H1 (cell line): ENCODE measurements around the gene TMEM72. TPM values are rescaled to one million over a fixed set of nuclear protein-coding genes. Genes with fewer than 3 reads are reported as not detected.

ENCODE experiments used
- CTCF ChIA-PET: fragments of 300-600 bp; sonication (Branson Sonifier 250); formaldehyde crosslinking; loops from one replicate; lab custom pipeline; 2021; ENCODE audit not compliant: partially characterized antibody; lab: Charles Lee
- POLR2A ChIA-PET: fragments of 300-600 bp; sonication (Branson Sonifier 250); formaldehyde crosslinking; loops from one replicate; lab custom pipeline; 2021; ENCODE audit warnings: inconsistent platforms; ENCODE audit not compliant: partially characterized antibody; lab: Charles Lee
- DNase-seq, 2 experiments: peaks; one replicate each; pipeline versions ENCODE4 v3.0.0 to v3.0.0-alpha.2; 2010 to 2022; ENCODE audit warnings: low spot score in 2 of 2, low read depth in 1 of 2, mixed read lengths in 1 of 2
- FAIRE-seq: peaks from 2 replicates; lab custom pipeline; 2011; peaks lifted over from hg19 to GRCh38; lab: Jason Lieb, UNC
- H2AFZ ChIP-seq: 2 replicates; pipeline ENCODE4 v1.8.1; 2012; ENCODE audit warnings: low read length, inconsistent platforms
- H2AK5ac ChIP-seq: 2 replicates; pipeline ENCODE4 v1.6.1; 2013; ENCODE audit warnings: low read depth, low read length
- H2BK120ac ChIP-seq: replicated peaks from 2 replicates; pipeline ENCODE3; 2013; ENCODE audit warnings: low read depth, low read length, inconsistent platforms
- H2BK12ac ChIP-seq: 2 replicates; pipeline ENCODE4 v1.6.1; 2013; ENCODE audit warnings: low read depth, low read length
- H2BK15ac ChIP-seq: 2 replicates; pipeline ENCODE4 v1.6.1; 2013; ENCODE audit warnings: low read length
- H2BK20ac ChIP-seq: 2 replicates; pipeline ENCODE4 v1.6.1; 2013; ENCODE audit warnings: low read length
- H2BK5ac ChIP-seq: 2 replicates; pipeline ENCODE4 v1.6.1; 2013; ENCODE audit warnings: low read depth, low read length
- H3K14ac ChIP-seq: 2 replicates; pipeline ENCODE4 v1.6.1; 2013; ENCODE audit warnings: inconsistent platforms; ENCODE audit not compliant: insufficient read length
- H3K18ac ChIP-seq: 2 replicates; pipeline ENCODE4 v1.6.1; 2013; ENCODE audit warnings: low read length; ENCODE audit errors: extremely low read depth
- H3K23ac ChIP-seq: 2 replicates; pipeline ENCODE4 v1.6.1; 2013; ENCODE audit warnings: inconsistent platforms; ENCODE audit not compliant: insufficient read length
- H3K23me2 ChIP-seq: 2 replicates; pipeline ENCODE4 v1.6.1; 2013; ENCODE audit warnings: low read depth, low read length
- H3K27ac ChIP-seq: 2 replicates; pipeline ENCODE4 v1.6.1; 2011; ENCODE audit warnings: low read depth, low read length, inconsistent platforms
- H3K27me3 ChIP-seq, 4 experiments: replicated peaks in 1 of 4; 1 replicate in 1 of 4; 2 replicates in 3 of 4; pipeline versions ENCODE4 v1.6.1 to v1.8.1; 2011 to 2013; ENCODE audit warnings: low read length in 3 of 4, mild to moderate bottlenecking in 3 of 4, inconsistent platforms in 2 of 4, mixed read lengths in 2 of 4, moderate library complexity in 1 of 4; ENCODE audit not compliant: control insufficient read depth in 3 of 4, insufficient read depth in 3 of 4; ENCODE audit errors: extremely low read depth in 1 of 4
- H3K36me3 ChIP-seq, 4 experiments: 2 replicates each; pipeline versions ENCODE4 v1.6.1 to v1.8.1; 2011 to 2013; ENCODE audit warnings: mild to moderate bottlenecking in 4 of 4, low read length in 3 of 4, moderate library complexity in 2 of 4, control low read depth in 1 of 4, inconsistent platforms in 1 of 4; ENCODE audit not compliant: insufficient read depth in 4 of 4, control insufficient read depth in 2 of 4
- H3K4ac ChIP-seq: replicated peaks from 2 replicates; pipeline ENCODE3; 2013; ENCODE audit warnings: low read length, low read depth, mixed read lengths, inconsistent platforms; ENCODE audit not compliant: insufficient read length
- H3K4me1 ChIP-seq, 4 experiments: replicated peaks in 1 of 4; 1 replicate in 1 of 4; 2 replicates in 3 of 4; pipeline versions ENCODE4 v1.6.1 to v1.8.1; 2011 to 2013; ENCODE audit warnings: low read length in 3 of 4, inconsistent platforms in 2 of 4, mixed read lengths in 1 of 4; ENCODE audit not compliant: insufficient read depth in 4 of 4, control insufficient read depth in 3 of 4
- H3K4me2 ChIP-seq, 2 experiments: 2 replicates each; pipeline versions ENCODE4 v1.6.1 to v1.8.1; 2011 to 2013; ENCODE audit warnings: low read depth in 2 of 2, low read length in 2 of 2, control low read depth in 1 of 2, inconsistent platforms in 1 of 2, mild to moderate bottlenecking in 1 of 2; ENCODE audit not compliant: insufficient read depth in 1 of 2
- H3K4me3 ChIP-seq, 4 experiments: fragments of 200-600, 300-600 bp in 1 of 4; sonication (generic), shearing (Covaris generic), sonication (Bioruptor Twin) in 1 of 4; 2 replicates each; pipeline versions ENCODE4 v1.5.1 to v1.8.1; 2011 to 2016; ENCODE audit warnings: low read length in 4 of 4, low read depth in 3 of 4, control low read depth in 2 of 4, inconsistent platforms in 2 of 4, mild to moderate bottlenecking in 2 of 4, mixed read lengths in 1 of 4, moderate library complexity in 1 of 4; ENCODE audit not compliant: insufficient read depth in 2 of 4; ENCODE audit errors: extremely low read depth in 1 of 4
- H3K56ac ChIP-seq: replicated peaks from 2 replicates; pipeline ENCODE3; 2013; ENCODE audit warnings: low read depth, mild to moderate bottlenecking, mixed read lengths, low read length, inconsistent platforms; ENCODE audit not compliant: insufficient read length
- H3K79me1 ChIP-seq: 2 replicates; pipeline ENCODE4 v1.6.1; 2013; ENCODE audit warnings: low read depth, low read length, control low read depth
- H3K79me2 ChIP-seq, 2 experiments: 2 replicates each; pipeline versions ENCODE4 v1.6.1 to v1.8.1; 2012 to 2013; ENCODE audit warnings: low read length in 2 of 2, mild to moderate bottlenecking in 2 of 2, inconsistent platforms in 1 of 2; ENCODE audit not compliant: insufficient read depth in 2 of 2, control insufficient read depth in 1 of 2
- H3K9ac ChIP-seq, 4 experiments: replicated peaks in 1 of 4; 1 replicate in 1 of 4; 2 replicates in 3 of 4; pipeline versions ENCODE4 v1.6.1 to v1.8.1; 2011 to 2013; ENCODE audit warnings: low read depth in 3 of 4, low read length in 3 of 4, control low read depth in 2 of 4, mild to moderate bottlenecking in 2 of 4, moderate library complexity in 2 of 4, inconsistent platforms in 1 of 4; ENCODE audit errors: extremely low read depth in 1 of 4
- H3K9me3 ChIP-seq, 2 experiments: 2 replicates each; pipeline versions ENCODE4 v1.6.1 to v1.8.1; 2012 to 2013; ENCODE audit warnings: mild to moderate bottlenecking in 2 of 2, moderate library complexity in 2 of 2, control low read depth in 1 of 2, inconsistent platforms in 1 of 2, low read depth in 1 of 2, low read length in 1 of 2, mixed read lengths in 1 of 2; ENCODE audit not compliant: insufficient read depth in 2 of 2
- H4K20me1 ChIP-seq, 2 experiments: replicated peaks in 1 of 2; 2 replicates each; pipeline versions ENCODE3 to v1.8.1; 2011 to 2013; ENCODE audit warnings: inconsistent platforms in 2 of 2, low read length in 2 of 2, mild to moderate bottlenecking in 1 of 2; ENCODE audit not compliant: insufficient read depth in 2 of 2, control insufficient read depth in 1 of 2
- H4K5ac ChIP-seq: 2 replicates; pipeline ENCODE4 v1.6.1; 2013; ENCODE audit warnings: low read length, low read depth, mixed read lengths, inconsistent platforms; ENCODE audit not compliant: insufficient read length
- H4K8ac ChIP-seq: 2 replicates; pipeline ENCODE4 v1.8.0; 2013; ENCODE audit warnings: mild to moderate bottlenecking, moderate library complexity, low read length, inconsistent platforms; ENCODE audit not compliant: insufficient read depth; ENCODE audit errors: extremely low read depth
- H4K91ac ChIP-seq: replicated peaks from 2 replicates; pipeline ENCODE3; 2013; ENCODE audit warnings: low read length, mixed read lengths, inconsistent platforms; ENCODE audit not compliant: insufficient read length
- ATF3 ChIP-seq: IDR thresholded peaks from 2 replicates; pipeline ENCODE4 v1.6.1; 2011; ENCODE audit warnings: low read depth, mild to moderate bottlenecking, low read length; ENCODE audit not compliant: insufficient read depth
- CTBP2 ChIP-seq: IDR thresholded peaks from 2 replicates; pipeline ENCODE4 v1.7.0; 2011; ENCODE audit warnings: borderline replicate concordance, mild to moderate bottlenecking, moderate library complexity, mixed read lengths, low read length; ENCODE audit not compliant: insufficient read depth, insufficient read length
- EZH2 ChIP-seq: fragments of 200-600 bp; sonication (generic); IDR thresholded peaks from 2 replicates; pipeline ENCODE4 v1.7.1; 2012; ENCODE audit warnings: low read depth, mild to moderate bottlenecking, moderate library complexity, low read length, inconsistent platforms; ENCODE audit not compliant: severe bottlenecking
- GTF2F1 ChIP-seq: IDR thresholded peaks from 2 replicates; pipeline ENCODE4 v1.6.1; 2012; ENCODE audit warnings: low read depth, low read length, improper control_type of control experiment, borderline replicate concordance
- KDM4A ChIP-seq: IDR thresholded peaks from one replicate; pipeline ENCODE4 v1.7.1; 2012; ENCODE audit warnings: low read depth, mild to moderate bottlenecking, moderate library complexity, low read length, inconsistent platforms; ENCODE audit not compliant: severe bottlenecking
- POLR2AphosphoS5 ChIP-seq: IDR thresholded peaks from 2 replicates; pipeline ENCODE4 v1.6.1; 2011; ENCODE audit warnings: low read depth, low read length
- RAD21 ChIP-seq, 2 experiments: IDR thresholded peaks in 1 of 2; conservative IDR thresholded peaks in 1 of 2; 2 replicates each; pipeline ENCODE4 v1.6.1; 2011; ENCODE audit warnings: low read depth in 2 of 2, low read length in 2 of 2, improper control_type of control experiment in 1 of 2, inconsistent platforms in 1 of 2, mild to moderate bottlenecking in 1 of 2, moderate library complexity in 1 of 2
- SIX5 ChIP-seq: IDR thresholded peaks from 2 replicates; pipeline ENCODE4 v1.6.1; 2011; ENCODE audit warnings: mild to moderate bottlenecking, low read depth, low read length
- SUZ12 ChIP-seq: fragments of 200-600 bp; sonication (generic); IDR thresholded peaks from 2 replicates; pipeline ENCODE4 v1.6.1; 2012; ENCODE audit warnings: mild to moderate bottlenecking, inconsistent platforms, low read length, moderate library complexity, mixed read lengths
- TEAD4 ChIP-seq: IDR thresholded peaks from 2 replicates; pipeline ENCODE4 v1.6.1; 2012; ENCODE audit warnings: low read depth, low read length, inconsistent platforms, mixed read lengths
- WGBS, 2 experiments: shearing (Covaris generic) in 1 of 2; methylation state at CpG; one replicate each; pipeline versions ENCODE4 v1.1.6 to v1.1.7; 2013 to 2015; ENCODE audit warnings: low lambda C conversion rate in 2 of 2, mixed read lengths in 2 of 2, inconsistent platforms in 1 of 2, low coverage in 1 of 2, missing lambda C conversion rate in 1 of 2; ENCODE audit not compliant: insufficient replicate concordance in 2 of 2, insufficient coverage in 1 of 2, insufficient read length in 1 of 2; ENCODE audit errors: extremely low coverage in 1 of 2, missing lambda C conversion rate in 1 of 2; 5-methylcytosine and 5-hydroxymethylcytosine counted together
- polyA plus RNA-seq, 7 experiments: library from polyadenylated mRNA; depleted of rRNA in 3 of 7; stranded (reverse) in 5 of 7; unstranded in 2 of 7; fragments of >200 nt in 5 of 7; fragments of 200-250 nt in 2 of 7; gene quantifications; 1 replicate in 5 of 7; 2 replicates in 1 of 7; 4 replicates in 1 of 7; pipeline versions ENCODE4 v1.2.1 to v1.2.3, GENCODE V29; 2011 to 2013; ENCODE audit warnings: missing spikeins in 2 of 7, mixed read lengths in 2 of 7
- total RNA-seq: library from RNA; stranded (reverse); fragmentation: NEBNext Ultra II Directional; extraction: Animal tissue kit (Norgen Biotek cat#: 25700); gene quantifications from 2 replicates; pipeline ENCODE4 v1.2.1, GENCODE V29; 2021

The TMEM72 gene
- total and polyA plus RNA-seq, 2 of the 8 experiments (the other 6 are each of a cell fraction or from before 2014, with no cell fraction given), result not detected

- Histone ChIP-seq H4K5ac (no peak overlapping the region), H2BK5ac (0 out of 2 replicates have a peak overlapping the region, but pooled peaks have one; percentile 92), H2BK12ac (peak overlapping the region; percentile 99; the same call in 1 of the 2 replicates), H2BK15ac (no peak overlapping the region), H3K23ac (no peak overlapping the region), H2AFZ (peak overlapping the region; percentile 97; the same call in 1 of the 2 replicates), H3K36me3 (no peaks in the 10 kb centered on the region), H3K4me2 (peak overlapping the region; percentile 65 to 95), H3K18ac (no peak overlapping the region; the same call in 1 of the 2 replicates), H3K79me1 (no peaks in the 10 kb centered on the region), H3K14ac (no peak overlapping the region), H3K9ac (no peak overlapping the region), H2BK20ac (0 out of 2 replicates have a peak overlapping the region, but pooled peaks have one; percentile 9), H4K20me1 (no peaks in the 10 kb centered on the region), H2AK5ac (peak overlapping the region; percentile 25; the same call in 1 of the 2 replicates), H2BK120ac (no peak overlapping the region), H3K27me3 (peaks cover 6 to 38% (median 31%) of the 10 kb centered on the region in 4 experiments), H3K23me2 (peaks cover 2% of the 10 kb centered on the region), H3K4me3 (peak overlapping the region in 2 of 4 experiments; percentile 36 to 61; a peak in 3 of 8 replicates), H3K27ac (no peak overlapping the region), H3K9me3 (no peaks in the 10 kb centered on the region), H3K4ac (no peak overlapping the region), H3K4me1 (peaks cover 2 to 17% (median 8%) of the 10 kb centered on the region in 4 experiments; a peak in 6 of 7 replicates), H4K91ac (peak overlapping the region; percentile 59), H4K8ac (no peak overlapping the region), H3K56ac (no peak overlapping the region), H3K79me2 (no peaks in the 10 kb centered on the region)
- CTCF ChIA-PET, result interaction anchor here (0.6 to 7.0 kb wide), 30 partner anchors 10 to 1305 kb away, joined by 3 to 90 read pairs (median 3); partner anchors contain the start of gene TMEM72
- WGBS, 2 experiments, result 45% methylated on average over 15 of the region's 15 CpGs; no CpG with 5 or more reads in 1 of the 2 experiments
- POLR2A ChIA-PET, result interaction anchor here (1.3 to 2.4 kb wide), 4 partner anchors 10 to 18 kb away, joined by 3 to 8 read pairs (median 5); no protein-coding TSS in a partner anchor
- DNase-seq (peak in 1 of 2 experiments; percentile 47), FAIRE-seq (peak; percentile 32)
- peak; percentile 9; the same call in 1 of the 2 replicates for TF ChIP-seq SUZ12
- TF ChIP-seq CTBP2, result no peak
- no peak for TF ChIP-seq SIX5
- TF ChIP-seq TEAD4, result no peak
- TF ChIP-seq GTF2F1, result no peak
- no peak for TF ChIP-seq ATF3
- peak; percentile 33 to 53; a peak in 3 of 4 replicates for TF ChIP-seq RAD21 (IDR thresholded peaks at IDR 0.05 in 1 of 2, conservative IDR thresholded peaks at IDR 0.05 in 1 of 2; ENCODE audit: low read depth in 2 of 2, low read length in 2 of 2)
- TF ChIP-seq KDM4A, result no peak
- TF ChIP-seq POLR2AphosphoS5, result no peak
- TF ChIP-seq EZH2, result no peak
These were observed 47.6 kb upstream of the TMEM72 start for GRCh38 chr10:44863344-44864047.
